RPMI7951 (cell line): ENCODE data around the gene ARHGEF3. TPM values are rescaled to one million over a fixed set of nuclear protein-coding genes. Genes with fewer than 3 reads are reported as not detected.

Experiments
- DNase-seq: peaks from one replicate; pipeline ENCODE4 v3.0.0-alpha.2; 2012; ENCODE audit warnings: low read depth
- total RNA-seq: library from RNA; depleted of rRNA; stranded (reverse); fragments of >200 nt; shearing (Covaris generic); gene quantifications from 2 replicates; pipeline ENCODE4 v1.2.3, GENCODE V29; 2014

The ARHGEF3 gene
- total RNA-seq, 1 experiment from 2014 or later = 14.5 TPM

- DNase-seq = peak; percentile 60
These were observed 5.5 kb downstream of the ARHGEF3 start for GRCh38 chr3:56796202-56796601.

GRCh38 chr3:56795829-56796185, 5.9 kb downstream of the ARHGEF3 start:
- DNase-seq = no peak

- DNase-seq = peak; percentile 33
These were observed 6.5 kb downstream of the ARHGEF3 start for GRCh38 chr3:56795097-56795828.

GRCh38 chr3:56792193-56792592, 9.6 kb downstream of the ARHGEF3 start:
- DNase-seq = peak; percentile 10

GRCh38 chr3:56790016-56790821, 11.5 kb downstream of the ARHGEF3 start:
- DNase-seq = no peak

GRCh38 chr3:56789076-56789475, 12.7 kb downstream of the ARHGEF3 start:
- no peak for DNase-seq

GRCh38 chr3:56788521-56788920, 13.2 kb downstream of the ARHGEF3 start:
- DNase-seq = no peak

- DNase-seq = no peak
These were observed 13.9 kb downstream of the ARHGEF3 start for GRCh38 chr3:56787784-56788256.

GRCh38 chr3:56787258-56787775, 14.4 kb downstream of the ARHGEF3 start:
- DNase-seq = no peak

GRCh38 chr3:56785499-56785898, 16.2 kb downstream of the ARHGEF3 start:
- no peak for DNase-seq

- no peak for DNase-seq
These were observed 17.2 kb downstream of the ARHGEF3 start for GRCh38 chr3:56784448-56785001.

GRCh38 chr3:56783644-56784447, 17.9 kb downstream of the ARHGEF3 start:
- peak; percentile 75 for DNase-seq

- no peak for DNase-seq
These were observed 18.8 kb downstream of the ARHGEF3 start for GRCh38 chr3:56782906-56783305.

GRCh38 chr3:56782215-56782614, 19.5 kb downstream of the ARHGEF3 start:
- no peak for DNase-seq

GRCh38 chr3:56781762-56782161, 20.0 kb downstream of the ARHGEF3 start:
- no peak for DNase-seq

GRCh38 chr3:56780936-56781335, 20.8 kb downstream of the ARHGEF3 start:
- no peak for DNase-seq

GRCh38 chr3:56778893-56779292, 22.9 kb downstream of the ARHGEF3 start:
- no peak for DNase-seq

- no peak for DNase-seq
These were observed 25.2 kb downstream of the ARHGEF3 start for GRCh38 chr3:56776556-56776950.

- DNase-seq = peak; percentile 35
These were observed 25.8 kb downstream of the ARHGEF3 start for GRCh38 chr3:56775838-56776555.

GRCh38 chr3:56775445-56775837, 26.3 kb downstream of the ARHGEF3 start:
- DNase-seq = peak; percentile 72

- peak; percentile 66 for DNase-seq
These were observed 27.8 kb downstream of the ARHGEF3 start for GRCh38 chr3:56773986-56774385.
